ENCODE results near the gene SPINK8.
A peak's percentile ranks its signal among the peaks of the same experiment; 100 is the strongest.
"Not testable (repeated sequence)": the region's sequence is repeated elsewhere in the genome, so short reads cannot be mapped to it uniquely, and the experiment has no call there.

SPINK8 gene

DNA sequence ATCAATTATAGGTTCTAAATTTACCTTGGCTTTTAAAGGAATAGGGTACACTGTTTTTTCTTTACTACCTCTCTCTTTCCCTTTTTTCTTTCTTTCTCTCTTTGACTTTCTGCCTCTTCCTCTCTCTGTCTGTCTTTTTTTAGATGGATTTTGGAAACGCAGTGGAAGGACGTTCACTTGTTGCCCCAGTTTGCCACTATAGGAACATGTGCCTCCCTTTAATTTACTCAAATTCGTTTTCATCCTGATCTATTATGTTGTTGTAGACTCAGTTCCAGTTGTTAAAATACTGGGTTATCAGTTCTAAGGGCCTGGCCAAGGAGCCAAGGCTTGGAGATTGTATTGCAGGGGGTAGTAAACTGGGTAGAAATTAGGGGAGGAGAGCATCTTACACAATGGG lies 1.1 kb upstream of the SPINK8 start:
- no peak for DNase-seq (ENCODE audit: low read depth)
- no peak overlapping the region for H3K4me3 ChIP-seq (ENCODE audit: low read depth, low read length)

DNA sequence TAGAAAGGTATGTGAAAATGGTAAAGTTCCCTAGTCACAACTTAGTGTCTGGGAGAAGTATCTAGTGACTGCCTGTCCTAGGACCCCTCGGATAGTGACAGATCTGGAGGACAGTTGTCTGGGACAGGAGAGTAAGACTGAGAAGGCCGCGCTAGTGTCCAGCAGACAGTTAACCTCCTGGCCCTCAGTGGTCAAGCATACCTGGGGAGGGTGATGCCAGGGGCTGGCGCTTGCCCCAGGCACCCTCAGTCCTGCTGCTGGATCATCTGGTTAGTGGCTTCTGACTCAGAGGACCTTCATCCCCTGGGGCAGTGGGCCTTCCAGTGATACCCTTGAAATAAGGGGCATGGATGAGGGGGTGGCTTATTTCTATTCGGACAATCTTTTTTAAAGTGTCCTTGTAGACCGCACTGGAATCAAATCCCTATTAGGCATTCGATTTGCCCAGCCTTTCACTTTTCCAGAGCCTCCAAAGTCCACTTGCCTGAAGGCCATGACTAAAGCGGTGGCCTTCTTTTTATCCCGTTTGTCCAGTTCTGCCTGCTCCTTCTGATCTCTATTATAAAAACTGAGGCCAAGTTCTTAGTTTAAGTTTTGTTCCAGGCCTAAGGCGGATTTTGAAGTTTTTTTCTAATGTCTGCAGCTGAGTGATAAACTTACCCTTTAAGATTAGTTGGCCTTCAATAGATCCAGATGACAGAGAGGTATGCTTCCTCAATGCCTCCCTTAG lies 1.6 kb downstream of the SPINK8 start:
- DNase-seq (ENCODE audit: low read depth); H3K4me3 ChIP-seq (ENCODE audit: low read depth, low read length): not testable (repeated sequence)

DNA sequence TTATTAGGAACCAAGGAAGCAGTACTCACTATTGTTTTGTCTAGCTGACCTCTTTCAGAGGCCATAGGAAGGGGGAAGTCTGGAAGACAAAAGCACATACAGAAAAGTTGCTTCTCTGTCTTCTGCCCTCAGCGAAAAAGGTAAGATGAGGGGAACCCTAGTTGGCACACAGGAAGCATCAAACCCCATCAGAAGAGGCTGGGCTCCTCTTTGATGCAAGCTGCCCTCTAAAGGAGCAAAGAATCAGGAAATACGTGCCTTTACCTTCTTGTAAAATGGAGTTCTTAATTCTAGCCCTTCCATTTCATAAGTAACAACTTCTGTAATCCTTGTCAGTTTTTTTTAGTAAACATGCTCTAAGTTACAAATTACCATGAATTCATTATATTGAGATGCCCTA lies 12.5 kb downstream of the SPINK8 start:
- no peak overlapping the region for H3K4me3 ChIP-seq (ENCODE audit: low read depth, low read length)
- no peak for DNase-seq (ENCODE audit: low read depth)

DNA sequence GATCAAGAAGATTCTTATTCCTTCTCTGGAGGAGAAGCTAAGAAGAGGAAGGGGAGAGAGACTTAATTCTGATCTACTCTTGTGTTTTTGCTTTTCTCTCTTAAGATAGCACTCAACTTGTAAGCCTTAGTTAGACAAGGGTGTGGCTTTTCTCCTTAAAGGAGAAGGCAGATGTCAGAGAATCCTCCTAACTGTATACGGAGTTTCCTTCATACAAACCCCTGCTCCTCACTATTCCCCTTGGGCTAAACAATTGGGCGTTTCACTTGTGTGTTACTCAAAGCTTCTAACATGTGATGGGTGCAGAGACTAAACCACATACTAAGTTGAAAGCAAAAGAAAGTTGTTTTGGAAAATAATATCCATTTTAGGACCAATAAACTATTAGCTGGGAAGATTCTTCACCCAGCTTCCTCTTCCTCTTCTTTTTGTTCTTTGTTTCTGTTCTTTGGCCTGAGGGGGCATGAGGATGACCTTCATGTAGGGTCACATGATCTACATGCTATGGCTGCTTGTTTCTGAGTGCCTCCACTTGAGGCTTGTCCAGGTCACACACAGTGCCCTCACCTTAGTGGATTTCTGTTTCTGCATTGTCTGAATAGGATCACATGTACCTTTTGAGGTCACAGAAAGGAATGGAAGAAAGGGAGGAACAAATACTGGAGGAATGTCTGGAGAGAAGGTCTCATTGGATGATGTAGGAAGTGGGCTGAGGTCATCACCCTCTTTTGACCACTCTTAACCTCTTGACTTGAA lies 14.6 kb downstream of the SPINK8 start:
- no peak for DNase-seq (ENCODE audit: low read depth)
- H3K4me3 ChIP-seq (ENCODE audit: low read depth, low read length): no peak overlapping the region

DNA sequence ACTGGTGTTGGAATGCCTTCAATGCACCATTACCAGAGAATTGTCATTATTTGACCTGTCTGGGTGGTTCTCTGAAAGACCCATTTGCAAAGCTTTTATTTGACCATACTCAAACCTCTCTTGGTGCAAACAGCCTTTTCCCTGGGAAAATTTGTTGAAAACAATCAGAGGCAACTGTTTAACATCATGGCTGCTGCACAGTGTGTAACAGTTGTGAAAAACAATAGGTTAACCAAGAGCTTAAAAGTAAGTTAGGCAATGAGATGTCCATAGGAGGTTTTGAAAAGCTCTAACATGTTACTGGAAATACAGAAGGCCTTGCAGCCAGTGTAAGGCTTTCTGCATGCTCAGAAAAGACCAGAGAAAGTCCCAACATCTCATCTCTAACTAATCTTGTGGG lies 18.9 kb downstream of the SPINK8 start:
- H3K4me3 ChIP-seq (ENCODE audit: low read depth, low read length): no peak overlapping the region
- no peak for DNase-seq (ENCODE audit: low read depth)

DNA sequence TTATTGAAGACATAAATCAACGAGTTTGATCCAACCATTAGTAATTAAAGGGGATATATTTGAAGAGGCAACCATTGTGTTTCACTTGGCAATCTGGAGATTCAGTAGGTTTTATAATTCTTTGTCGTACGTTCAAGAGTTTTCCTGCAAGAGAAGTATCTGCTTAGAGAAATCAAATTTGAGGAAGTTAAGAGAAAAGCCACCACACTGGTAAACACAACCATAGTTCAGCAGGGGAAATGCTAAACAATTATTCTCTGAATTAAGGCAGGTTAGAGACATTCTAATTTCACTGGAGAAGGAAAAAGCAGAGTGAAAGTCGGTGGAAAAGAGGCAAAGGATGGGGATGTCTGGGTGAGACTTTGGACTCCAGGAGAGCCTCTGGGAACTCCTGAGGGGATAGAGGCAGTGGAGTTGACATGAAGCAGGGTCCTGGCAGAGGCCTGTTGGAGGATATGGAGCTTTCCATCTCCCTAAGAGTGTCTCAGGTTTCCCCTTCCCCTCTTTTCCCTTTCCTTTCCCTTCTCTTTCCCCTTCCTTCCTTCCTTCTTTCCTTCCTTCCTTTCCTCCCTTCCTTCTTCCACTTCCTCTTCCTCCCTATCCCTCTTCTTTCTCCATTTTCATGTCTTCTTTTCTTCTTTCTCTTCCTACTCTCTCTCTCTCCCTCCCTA lies 26.5 kb downstream of the SPINK8 start:
- no peak overlapping the region for H3K4me3 ChIP-seq (ENCODE audit: low read depth, low read length)
- DNase-seq (ENCODE audit: low read depth): no peak

DNA sequence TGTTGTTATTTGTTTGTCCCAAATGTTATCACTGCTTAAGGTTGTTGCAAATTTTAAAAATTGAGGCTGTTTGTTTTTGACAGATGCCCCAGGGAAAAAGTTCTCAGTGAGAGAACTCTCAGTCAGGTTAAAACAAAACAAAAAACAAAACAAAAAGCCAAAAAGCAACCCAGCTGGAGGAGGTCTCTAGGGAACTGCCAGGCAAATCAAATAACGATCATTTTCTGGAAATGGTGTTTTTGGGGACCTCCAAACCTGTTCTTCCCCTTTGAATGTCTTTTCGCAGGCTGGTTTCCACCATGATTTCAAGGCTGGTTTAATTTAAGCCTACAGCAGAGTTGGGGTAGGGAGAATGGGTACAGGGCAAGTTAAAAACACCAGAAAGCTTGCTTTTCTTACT lies 27.2 kb downstream of the SPINK8 start:
- no peak overlapping the region for H3K4me3 ChIP-seq (ENCODE audit: low read depth, low read length)
- DNase-seq (ENCODE audit: low read depth): no peak

DNA sequence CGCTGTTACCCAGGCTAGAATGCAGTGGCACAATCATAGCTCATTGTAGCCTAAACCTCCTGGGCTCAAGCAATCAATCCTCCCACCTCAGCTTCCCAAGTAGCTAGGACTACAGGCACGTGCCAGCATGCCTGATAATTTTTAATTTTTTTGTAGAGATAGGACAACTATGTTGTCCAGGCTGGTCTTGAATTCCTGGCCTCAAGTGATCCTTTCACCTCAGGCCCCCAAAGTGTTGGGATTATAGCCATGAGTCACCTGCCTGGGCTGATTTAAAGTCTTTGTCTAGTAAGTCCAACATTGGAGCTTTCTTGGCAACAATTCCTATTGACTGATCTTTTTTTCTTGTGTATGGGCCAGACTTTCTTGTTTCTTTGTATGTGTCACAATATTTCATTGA lies 28.1 kb downstream of the SPINK8 start:
- no peak for DNase-seq (ENCODE audit: low read depth)
- no peak overlapping the region for H3K4me3 ChIP-seq (ENCODE audit: low read depth, low read length)

DNA sequence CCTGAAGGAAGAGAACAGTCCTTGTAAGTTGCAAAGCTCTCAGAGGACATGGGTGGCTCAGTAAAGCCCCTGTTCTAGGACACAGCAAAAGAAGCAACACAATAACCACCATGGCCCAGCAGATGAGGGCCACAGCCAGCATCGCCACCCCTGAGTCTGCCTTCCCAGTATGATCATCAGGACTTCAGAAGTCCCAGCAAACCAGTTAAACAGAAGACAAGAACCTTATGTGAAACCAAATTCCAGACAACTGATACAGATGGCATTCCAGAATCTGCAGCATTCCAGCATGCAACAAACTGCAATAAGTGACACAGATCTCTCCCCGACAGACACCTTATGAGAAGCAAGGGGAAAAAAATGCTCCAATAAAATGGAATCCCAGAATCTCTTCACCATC lies 30.4 kb downstream of the SPINK8 start:
- H3K4me3 ChIP-seq (ENCODE audit: low read depth, low read length): no peak overlapping the region
- no peak for DNase-seq (ENCODE audit: low read depth)

DNA sequence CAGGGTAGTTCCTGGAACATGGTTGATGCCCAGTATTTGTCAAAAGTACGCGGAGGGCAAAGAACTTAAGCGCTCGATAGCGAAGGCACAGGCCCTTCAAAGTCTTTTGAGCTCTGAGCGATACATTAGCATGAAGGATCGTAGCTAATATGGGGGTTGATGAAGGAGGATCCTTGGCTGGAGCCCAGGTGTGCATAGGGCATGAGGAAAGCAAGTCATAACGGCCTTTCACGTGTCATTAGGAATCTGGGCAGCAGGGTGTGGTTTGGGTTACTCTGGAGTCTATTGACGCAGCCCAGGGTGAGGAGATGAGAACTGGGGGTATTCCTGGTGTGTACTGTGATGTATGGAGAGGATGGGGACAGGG lies 31.7 kb downstream of the SPINK8 start:
- H3K4me3 ChIP-seq (ENCODE audit: low read depth, low read length): peak overlapping the region; percentile 82
- no peak for DNase-seq (ENCODE audit: low read depth)

DNA sequence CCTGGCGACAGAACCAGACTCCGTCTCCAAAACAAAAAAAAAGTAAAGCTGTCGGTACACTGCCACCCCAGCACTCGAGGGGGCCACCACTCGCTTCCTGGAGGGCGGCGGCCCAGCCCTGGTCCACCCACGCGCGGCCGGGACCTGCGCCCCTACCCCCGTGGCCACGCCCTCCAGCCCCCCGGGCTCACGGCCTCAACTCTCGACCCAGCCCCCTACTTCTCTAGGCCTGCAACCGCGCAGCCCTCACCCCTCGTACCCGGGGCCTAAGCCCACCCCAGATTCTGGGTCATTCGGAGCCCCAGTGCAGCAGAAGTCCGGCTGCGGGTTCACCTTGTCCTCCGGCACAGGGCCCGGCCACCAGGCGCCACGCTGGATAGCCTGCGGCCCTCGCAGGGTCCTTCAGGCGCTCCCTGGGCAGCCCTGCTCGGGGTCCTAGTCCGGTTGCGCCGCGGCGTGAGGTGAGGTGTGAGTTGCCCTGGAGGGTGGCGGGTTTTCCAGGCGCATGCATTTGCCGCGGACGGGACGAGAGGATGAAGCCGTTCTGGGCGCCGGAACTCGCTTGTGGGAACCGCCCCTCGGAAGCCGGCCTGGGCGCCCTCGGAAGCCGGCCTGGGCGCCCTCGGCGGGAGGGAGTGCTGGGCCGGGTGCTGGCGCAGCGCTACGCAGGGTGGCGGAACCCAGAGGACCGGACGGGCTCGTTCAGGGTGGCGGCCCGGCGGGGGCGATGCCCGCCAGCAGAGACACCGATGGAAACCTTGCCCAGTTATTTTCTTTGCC lies 32.3 kb downstream of the SPINK8 start, which contains the start of gene NME6:
Gene NME6 (minus strand): TSS at position 348 of the 780 bp plus-strand sequence.
- peak within 1 kb of the TSS; percentile 82 for H3K4me3 ChIP-seq (ENCODE audit: low read depth, low read length)
- DNase-seq (ENCODE audit: low read depth): peak; percentile 67

DNA sequence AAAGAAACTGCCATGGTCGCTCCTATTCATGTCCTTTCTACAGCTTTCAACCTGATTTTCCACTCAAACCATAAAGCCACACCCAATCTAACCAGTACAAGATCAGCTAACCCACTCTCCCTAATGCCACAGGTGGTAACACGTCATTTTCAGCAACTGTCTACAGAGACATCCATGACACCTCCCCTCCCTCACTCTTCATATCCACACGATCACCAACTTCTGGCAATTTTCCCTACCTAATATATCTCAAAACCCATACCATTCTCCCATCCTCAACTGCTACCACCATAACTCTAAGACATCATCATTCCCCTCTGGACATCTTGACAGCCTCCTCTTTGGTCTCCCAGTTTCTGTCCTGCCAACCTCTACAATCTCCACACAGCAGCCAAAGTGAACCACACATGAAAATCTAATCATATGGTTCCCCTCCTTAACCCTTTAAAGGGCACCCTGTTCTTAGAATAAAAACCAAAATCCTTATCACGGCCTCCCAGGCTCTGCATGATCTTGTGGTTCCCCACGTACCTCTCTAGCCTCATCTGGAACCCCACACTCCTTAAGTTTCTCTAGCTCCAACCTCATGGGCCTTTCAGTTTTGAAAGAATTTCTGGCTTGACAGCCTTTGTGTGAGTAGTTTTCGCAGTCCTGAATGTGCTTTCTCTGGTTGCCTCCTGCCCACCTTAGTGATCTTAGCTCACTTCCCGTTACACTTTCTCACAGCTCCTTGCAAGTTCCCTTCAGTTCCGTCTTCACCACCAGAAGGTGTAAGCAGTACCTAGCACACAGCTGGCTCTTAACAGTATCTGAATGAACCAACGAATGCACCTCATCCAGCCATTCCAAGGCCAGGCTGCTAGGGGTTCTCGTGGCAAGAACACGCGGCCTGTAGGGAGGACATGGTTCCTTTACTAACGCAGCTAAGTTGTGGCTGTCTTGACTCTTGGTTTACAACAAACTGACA lies 33.4 kb downstream of the SPINK8 start:
- no peak for DNase-seq (ENCODE audit: low read depth)
- peak overlapping the region; percentile 82 for H3K4me3 ChIP-seq (ENCODE audit: low read depth, low read length)

DNA sequence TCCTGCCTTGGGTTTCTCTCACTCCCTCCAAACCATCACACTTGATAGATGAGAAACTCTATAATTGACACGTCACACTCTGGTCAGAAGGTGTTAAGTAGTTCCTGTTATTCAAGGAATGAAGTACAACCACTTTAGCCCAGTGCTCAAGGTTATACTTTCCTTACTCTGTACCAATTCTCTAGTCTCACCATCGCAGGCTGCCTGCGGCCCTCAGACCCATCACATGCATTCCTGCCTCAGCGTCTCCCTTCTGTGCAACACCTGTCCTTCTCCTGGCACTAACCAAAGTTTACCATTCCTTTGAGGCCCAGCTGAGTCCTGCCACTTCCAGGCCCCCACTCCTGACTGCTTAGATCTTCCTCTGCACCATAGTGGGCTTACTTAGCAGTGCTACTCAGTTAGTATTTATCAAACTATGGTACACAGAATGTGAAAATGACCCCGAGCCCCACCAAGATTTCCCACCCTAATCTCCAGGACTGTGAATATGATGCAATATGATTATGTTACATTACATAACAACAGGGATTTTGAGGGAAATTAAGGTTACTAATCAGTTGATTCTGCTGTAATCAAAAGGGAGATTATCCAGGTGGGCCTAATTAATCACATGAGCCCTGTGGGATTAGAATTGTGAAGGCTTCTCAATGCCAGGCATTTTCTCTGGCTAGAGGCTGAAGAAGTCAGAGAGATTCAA lies 36.2 kb downstream of the SPINK8 start:
- no peak overlapping the region for H3K4me3 ChIP-seq (ENCODE audit: low read depth, low read length)
- no peak for DNase-seq (ENCODE audit: low read depth)

DNA sequence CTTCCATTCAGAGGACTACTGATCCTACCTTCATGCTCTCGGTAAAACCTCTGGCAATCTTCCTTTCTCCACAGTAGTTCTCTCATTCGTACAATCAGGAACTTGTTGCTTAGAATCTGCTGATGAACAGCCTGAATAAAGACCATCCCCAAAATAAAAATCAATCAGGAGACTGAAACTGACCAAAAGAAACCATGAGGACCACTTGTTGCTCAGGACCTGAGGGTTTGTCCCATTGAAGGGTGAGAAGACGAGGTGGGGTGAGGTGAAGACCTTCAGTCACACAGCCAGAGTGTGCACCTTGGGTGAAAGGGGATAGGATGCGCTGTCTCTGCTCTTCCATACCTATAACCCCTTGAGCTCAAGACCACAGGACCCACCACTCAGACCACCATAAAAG lies 36.8 kb downstream of the SPINK8 start:
- no peak overlapping the region for H3K4me3 ChIP-seq (ENCODE audit: low read depth, low read length)
- no peak for DNase-seq (ENCODE audit: low read depth)

DNA sequence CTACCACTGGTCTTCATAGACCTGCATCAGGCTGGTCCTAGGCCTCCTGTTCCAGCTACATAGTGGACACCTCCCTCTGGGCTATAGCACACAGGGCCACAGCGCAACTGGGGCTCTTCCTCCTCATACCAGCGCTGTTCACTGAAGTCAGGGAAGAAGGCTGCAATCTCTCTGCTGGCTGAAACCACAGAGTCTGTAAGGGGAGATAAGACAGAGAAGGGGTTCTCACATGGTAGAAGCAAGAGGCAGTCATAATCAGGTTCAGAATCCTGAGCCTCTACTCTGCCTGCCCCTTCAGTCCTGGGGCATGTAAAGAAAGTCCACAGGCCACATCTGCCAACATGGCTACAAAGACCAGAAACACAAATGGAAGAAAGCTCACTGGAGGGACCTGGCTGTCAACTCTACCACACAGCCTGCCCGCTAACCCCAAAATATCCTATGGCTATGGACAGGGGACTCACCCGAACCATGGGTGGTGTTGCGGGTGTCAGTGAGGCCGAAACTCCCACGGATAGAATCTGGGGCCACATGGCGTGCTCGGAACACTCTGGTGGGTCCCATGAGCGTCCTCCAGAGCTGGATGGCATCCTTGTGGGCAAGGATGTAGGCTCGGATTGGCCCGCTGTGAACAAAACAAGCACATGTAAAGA lies 38.7 kb downstream of the SPINK8 start:
- H3K4me3 ChIP-seq (ENCODE audit: low read depth, low read length): no peak overlapping the region
- no peak for DNase-seq (ENCODE audit: low read depth)

DNA sequence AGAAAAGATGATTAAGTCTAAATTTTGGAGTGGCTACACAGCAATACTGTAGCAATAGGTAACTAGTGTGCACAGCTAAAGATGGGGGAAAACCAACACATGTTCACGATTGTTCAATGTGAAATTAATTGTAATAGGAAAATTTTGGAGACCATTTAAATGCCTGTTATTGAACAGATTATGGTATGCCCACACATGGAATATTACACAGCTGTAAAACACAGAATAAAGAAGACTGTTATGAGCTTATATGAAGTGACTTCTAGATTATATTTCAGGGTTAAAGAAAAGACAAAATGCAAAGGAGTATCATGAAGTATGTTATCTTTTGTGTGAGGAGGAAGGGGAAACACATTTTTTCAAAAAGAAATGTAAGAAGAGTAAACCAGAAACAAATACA lies 43.8 kb downstream of the SPINK8 start:
- H3K4me3 ChIP-seq (ENCODE audit: low read depth, low read length): no peak overlapping the region
- no peak for DNase-seq (ENCODE audit: low read depth)

DNA sequence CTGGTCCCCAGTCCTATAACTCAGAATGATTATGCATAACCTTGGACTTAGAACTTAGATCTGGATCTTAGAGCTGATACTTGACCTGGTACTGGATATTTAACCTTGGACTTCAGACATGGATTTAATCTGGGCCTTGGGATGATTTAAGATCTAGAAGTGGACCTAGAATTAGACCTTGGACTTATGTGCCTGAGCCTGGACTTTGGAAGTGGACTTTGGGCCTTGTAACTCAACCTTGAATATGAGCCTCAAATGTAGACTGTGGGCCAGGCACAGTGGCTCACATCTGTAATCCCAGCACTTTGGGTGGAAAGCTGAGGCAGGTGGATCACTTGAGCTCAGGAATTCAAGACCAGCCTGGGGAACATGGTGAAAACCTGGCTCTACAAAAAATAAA lies 46.4 kb downstream of the SPINK8 start:
- DNase-seq (ENCODE audit: low read depth): no peak
- no peak overlapping the region for H3K4me3 ChIP-seq (ENCODE audit: low read depth, low read length)

DNA sequence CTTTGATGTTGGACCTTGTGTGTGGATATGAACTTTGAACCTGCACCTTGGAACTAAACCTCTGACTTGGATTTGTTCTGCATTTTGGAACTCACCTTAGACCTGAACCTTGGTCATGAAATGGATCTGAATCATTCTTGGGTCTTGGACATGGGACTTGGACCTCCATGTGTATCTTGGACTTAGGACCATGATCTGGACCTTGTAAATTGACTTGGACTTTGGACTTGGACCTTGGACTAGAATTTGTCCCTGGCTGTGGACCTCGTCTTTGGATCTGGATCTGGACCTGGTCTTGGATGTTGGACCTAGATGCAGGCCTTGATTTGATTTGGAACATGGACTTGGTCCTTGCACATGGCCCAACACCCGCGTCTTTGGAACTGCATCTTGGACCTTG lies 47.2 kb downstream of the SPINK8 start:
- DNase-seq (ENCODE audit: low read depth): no peak
- no peak overlapping the region for H3K4me3 ChIP-seq (ENCODE audit: low read depth, low read length)
